DND-41 (cell line): ENCODE data around the gene PTGER3.

Experiments used
- ATAC-seq: fragments of 200-7000 bp; cut with Tn5 transposase; 3 replicates; pipeline ENCODE4 v1.9.1; 2021; ENCODE audit warnings: low read depth; ENCODE audit not compliant: insufficient read depth
- DNase-seq: peaks from one replicate; pipeline ENCODE4 v3.0.0-alpha.2; 2020
- H2AFZ ChIP-seq: 2 replicates; pipeline ENCODE4 v1.6.0; 2012; ENCODE audit warnings: low read depth, low read length
- H3K27ac ChIP-seq: 2 replicates; pipeline ENCODE4 v1.5.1; 2012; ENCODE audit warnings: low read length, inconsistent platforms
- H3K27me3 ChIP-seq: fragments of 200-600 bp; sonication (generic); 2 replicates; pipeline ENCODE4 v1.6.0; 2012; ENCODE audit warnings: low read length, mild to moderate bottlenecking, inconsistent platforms; ENCODE audit not compliant: insufficient read depth, poor library complexity
- H3K36me3 ChIP-seq: 2 replicates; pipeline ENCODE4 v1.5.1; 2012; ENCODE audit warnings: low read length, inconsistent platforms; ENCODE audit not compliant: insufficient read depth
- H3K4me1 ChIP-seq: 2 replicates; pipeline ENCODE4 v1.5.1; 2012; ENCODE audit warnings: mild to moderate bottlenecking, low read length; ENCODE audit not compliant: insufficient read depth
- H3K4me2 ChIP-seq: 2 replicates; pipeline ENCODE4 v1.6.0; 2012; ENCODE audit warnings: mild to moderate bottlenecking, moderate library complexity, low read length, inconsistent platforms; ENCODE audit not compliant: insufficient read depth
- H3K4me3 ChIP-seq, 2 experiments: fragments of 200-600 bp in 1 of 2; shearing (Covaris generic) in 1 of 2; 2 replicates each; pipeline ENCODE4 v1.5.1; 2012 to 2016; ENCODE audit warnings: inconsistent platforms in 2 of 2, low read length in 2 of 2, mild to moderate bottlenecking in 2 of 2, low read depth in 1 of 2, moderate library complexity in 1 of 2
- H3K79me2 ChIP-seq: 2 replicates; pipeline ENCODE4 v1.6.0; 2012; ENCODE audit warnings: low read length, inconsistent platforms; ENCODE audit not compliant: insufficient read depth
- H3K9ac ChIP-seq: 2 replicates; pipeline ENCODE4 v1.6.0; 2012; ENCODE audit warnings: low read depth, mild to moderate bottlenecking, inconsistent platforms, low read length, moderate library complexity
- H3K9me3 ChIP-seq: 2 replicates; pipeline ENCODE4 v1.5.1; 2012; ENCODE audit warnings: low read length, moderate library complexity, mild to moderate bottlenecking, inconsistent platforms; ENCODE audit not compliant: insufficient read depth, severe bottlenecking
- H4K20me1 ChIP-seq: 2 replicates; pipeline ENCODE4 v1.6.0; 2012; ENCODE audit warnings: low read length; ENCODE audit not compliant: insufficient read depth
- CTCF ChIP-seq: IDR thresholded peaks from 2 replicates; pipeline ENCODE4 v1.5.1; 2012; ENCODE audit warnings: borderline replicate concordance, low read length, moderate library complexity, mild to moderate bottlenecking; ENCODE audit not compliant: poor library complexity, severe bottlenecking; ENCODE audit errors: extremely low read depth
- EZH2 ChIP-seq: IDR thresholded peaks from 3 replicates; pipeline ENCODE4 v1.6.1; 2012; ENCODE audit warnings: borderline replicate concordance, low read depth, mild to moderate bottlenecking, moderate library complexity, low read length, inconsistent platforms; ENCODE audit not compliant: severe bottlenecking

PTGER3 gene

GRCh38 chr1:71080739-71081696, 33.4 kb upstream of the PTGER3 start, which contains the start of gene ZRANB2:
ZRANB2 (minus strand) TSS chr1:71081035; CDS start chr1:71080995, 40 bp downstream.
- H3K9ac ChIP-seq, result peak within 1 kb of the TSS; percentile 83
- peak; percentile 93 for DNase-seq
- peaks cover 21% of the 10 kb centered on the region; the same call in 1 of the 2 replicates for H4K20me1 ChIP-seq
- peak within 1 kb of the TSS; percentile 90 for H2AFZ ChIP-seq
- H3K4me3 ChIP-seq, result peak within 1 kb of the TSS; percentile 88 to 89
- peak; percentile 95 for ATAC-seq
- H3K36me3 ChIP-seq, result peaks cover 32% of the 10 kb centered on the region
- H3K4me1 ChIP-seq, result peaks cover 31% of the 10 kb centered on the region
- H3K27ac ChIP-seq, result peak within 1 kb of the TSS; percentile 98
- H3K4me2 ChIP-seq, result peak within 1 kb of the TSS; percentile 77
- no peaks in the 10 kb centered on the region for H3K27me3 ChIP-seq
- TF ChIP-seq EZH2 (no peak), CTCF (peak; percentile 83)
- peaks cover 50% of the 10 kb centered on the region for H3K79me2 ChIP-seq
- H3K9me3 ChIP-seq, result no peaks in the 10 kb centered on the region

- TF ChIP-seq CTCF (no peak), EZH2 (no peak)
- peak overlapping the region; percentile 90 for H2AFZ ChIP-seq
- peaks cover 57% of the 10 kb centered on the region for H3K79me2 ChIP-seq
- peak overlapping the region; percentile 77 for H3K4me2 ChIP-seq
- H3K4me1 ChIP-seq, result peaks cover 31% of the 10 kb centered on the region
- H3K9ac ChIP-seq, result peak overlapping the region; percentile 83
- H3K36me3 ChIP-seq, result peaks cover 39% of the 10 kb centered on the region
- peak overlapping the region; percentile 98 for H3K27ac ChIP-seq
- H4K20me1 ChIP-seq, result peaks cover 24% of the 10 kb centered on the region; the same call in 1 of the 2 replicates
- DNase-seq (peak; percentile 13), ATAC-seq (peak; percentile 23)
- peak overlapping the region; percentile 88 to 89 for H3K4me3 ChIP-seq
- H3K9me3 ChIP-seq, result no peaks in the 10 kb centered on the region
- no peaks in the 10 kb centered on the region for H3K27me3 ChIP-seq
Observed at GRCh38 chr1:71080230-71080738, 32.7 kb upstream of the PTGER3 start.

- ATAC-seq, result no peak
- H3K36me3 ChIP-seq, result peaks cover 91% of the 10 kb centered on the region
Observed at GRCh38 chr1:71074681-71075080, 27.1 kb upstream of the PTGER3 start.

More at GRCh38 chr1:71074681-71075080, 27.1 kb upstream of the PTGER3 start:
- H3K4me2 ChIP-seq, result no peak overlapping the region
- no peaks in the 10 kb centered on the region for H3K9me3 ChIP-seq
- H3K27ac ChIP-seq, result no peak overlapping the region
- H3K27me3 ChIP-seq, result no peaks in the 10 kb centered on the region
- H3K9ac ChIP-seq, result no peak overlapping the region
- no peak overlapping the region for H3K4me3 ChIP-seq
- TF ChIP-seq CTCF (no peak), EZH2 (no peak)
- DNase-seq, result no peak
- peaks cover 49% of the 10 kb centered on the region; the same call in 1 of the 2 replicates for H4K20me1 ChIP-seq
- H2AFZ ChIP-seq, result no peak overlapping the region
- peaks cover 18% of the 10 kb centered on the region for H3K4me1 ChIP-seq
- peaks cover 65% of the 10 kb centered on the region for H3K79me2 ChIP-seq
